HFFc6 (cell line): Measurements from ENCODE around the gene SH3GL1. TPM values are rescaled to one million over a fixed set of nuclear protein-coding genes. Genes with fewer than 3 reads are reported as not detected.
A peak's percentile ranks its signal among the peaks of the same experiment; 100 is the strongest.

Experiments
- DNase-seq: peaks from one replicate; pipeline ENCODE4 v3.0.0-alpha.2; 2018
- H3K27ac Mint-ChIP-seq: 2 replicates; pipeline ENCODE4 v1.8.0; 2020; ENCODE audit warnings: mild to moderate bottlenecking, mixed read lengths
- H3K27me3 Mint-ChIP-seq: 2 replicates; pipeline ENCODE4 v1.8.0; 2021; ENCODE audit warnings: mild to moderate bottlenecking, moderate library complexity, mixed read lengths; ENCODE audit not compliant: insufficient read depth
- H3K36me3 Mint-ChIP-seq: 2 replicates; pipeline ENCODE4 v1.8.0; 2021; ENCODE audit warnings: low read depth, mixed read lengths
- H3K4me1 Mint-ChIP-seq: 2 replicates; pipeline ENCODE4 v1.8.0; 2020; ENCODE audit warnings: low read depth, mixed read lengths
- H3K4me3 Mint-ChIP-seq: 2 replicates; pipeline ENCODE4 v1.8.0; 2020; ENCODE audit warnings: mild to moderate bottlenecking, moderate library complexity, mixed read lengths
- H3K9me3 Mint-ChIP-seq: 2 replicates; pipeline ENCODE4 v1.8.0; 2020; ENCODE audit warnings: mild to moderate bottlenecking, mixed read lengths
- total RNA-seq, 6 experiments: library from RNA; stranded (reverse); fragmentation: NEBNext Ultra II Directional; extraction: Animal tissue kit (Norgen Biotek cat#: 25700); gene quantifications; 2 replicates in 1 of 6; 3 replicates in 5 of 6; pipeline ENCODE4 v1.2.3, GENCODE V29; 2021
- TF ChIP-seq, protein P1 (sequence below): fragments of 200-600 bp; sonication (generic); IDR thresholded peaks from 2 replicates; pipeline ENCODE4 v1.5.0; 2021; ENCODE audit warnings: antibody characterized with exemption, mild to moderate bottlenecking

Gene SH3GL1
- total RNA-seq, 6 experiments from 2014 or later = 102 to 126 (median 110) TPM

DNA sequence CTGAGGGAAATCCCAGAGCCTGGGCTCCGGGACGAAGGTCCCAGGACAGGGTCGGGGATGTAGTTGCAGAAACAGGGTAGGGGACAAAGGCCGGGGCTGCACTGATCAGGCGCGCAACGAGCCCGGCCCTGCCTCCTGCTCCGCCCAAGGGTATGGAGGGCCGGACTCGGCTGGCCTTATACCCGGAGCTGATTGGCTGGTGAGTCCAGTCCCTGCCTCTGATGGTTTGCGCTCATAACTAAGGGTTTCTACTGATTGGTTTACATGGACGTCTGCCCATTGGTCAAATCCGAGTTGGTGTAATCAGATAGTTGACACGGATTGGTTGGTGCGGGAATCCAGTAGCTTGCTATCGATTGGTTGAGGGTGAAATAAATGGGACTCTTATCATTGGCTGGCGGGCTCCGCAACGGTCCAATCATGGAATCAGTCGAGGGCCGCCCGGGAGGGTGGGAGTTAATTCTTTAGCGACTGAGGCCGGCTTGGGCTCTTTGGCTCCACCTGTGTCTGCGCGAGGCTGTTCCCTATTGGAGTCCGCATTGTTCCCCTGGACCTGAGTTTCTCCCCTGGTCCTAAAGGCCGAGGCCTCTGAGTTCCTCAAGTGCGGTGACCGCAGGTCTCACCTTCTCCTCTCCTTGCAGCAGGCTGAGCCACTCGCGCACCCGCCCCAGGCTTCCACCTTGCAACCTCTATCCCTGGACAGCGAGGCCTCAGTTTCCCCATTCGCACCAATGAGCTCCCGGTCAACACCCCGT is 57.6 kb downstream of the SH3GL1 start:
- H3K36me3 Mint-ChIP-seq = no peaks in the 10 kb centered on the region
- H3K4me1 Mint-ChIP-seq = peaks cover 16% of the 10 kb centered on the region
- H3K9me3 Mint-ChIP-seq = no peaks in the 10 kb centered on the region
- peak overlapping the region; percentile 93 for H3K4me3 Mint-ChIP-seq
- H3K27me3 Mint-ChIP-seq = peaks cover 2% of the 10 kb centered on the region
- DNase-seq = peak; percentile 100
- peak overlapping the region; percentile 82 for H3K27ac Mint-ChIP-seq
- TF ChIP-seq, protein P1, sequence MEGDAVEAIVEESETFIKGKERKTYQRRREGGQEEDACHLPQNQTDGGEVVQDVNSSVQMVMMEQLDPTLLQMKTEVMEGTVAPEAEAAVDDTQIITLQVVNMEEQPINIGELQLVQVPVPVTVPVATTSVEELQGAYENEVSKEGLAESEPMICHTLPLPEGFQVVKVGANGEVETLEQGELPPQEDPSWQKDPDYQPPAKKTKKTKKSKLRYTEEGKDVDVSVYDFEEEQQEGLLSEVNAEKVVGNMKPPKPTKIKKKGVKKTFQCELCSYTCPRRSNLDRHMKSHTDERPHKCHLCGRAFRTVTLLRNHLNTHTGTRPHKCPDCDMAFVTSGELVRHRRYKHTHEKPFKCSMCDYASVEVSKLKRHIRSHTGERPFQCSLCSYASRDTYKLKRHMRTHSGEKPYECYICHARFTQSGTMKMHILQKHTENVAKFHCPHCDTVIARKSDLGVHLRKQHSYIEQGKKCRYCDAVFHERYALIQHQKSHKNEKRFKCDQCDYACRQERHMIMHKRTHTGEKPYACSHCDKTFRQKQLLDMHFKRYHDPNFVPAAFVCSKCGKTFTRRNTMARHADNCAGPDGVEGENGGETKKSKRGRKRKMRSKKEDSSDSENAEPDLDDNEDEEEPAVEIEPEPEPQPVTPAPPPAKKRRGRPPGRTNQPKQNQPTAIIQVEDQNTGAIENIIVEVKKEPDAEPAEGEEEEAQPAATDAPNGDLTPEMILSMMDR = peak; percentile 54

DNA sequence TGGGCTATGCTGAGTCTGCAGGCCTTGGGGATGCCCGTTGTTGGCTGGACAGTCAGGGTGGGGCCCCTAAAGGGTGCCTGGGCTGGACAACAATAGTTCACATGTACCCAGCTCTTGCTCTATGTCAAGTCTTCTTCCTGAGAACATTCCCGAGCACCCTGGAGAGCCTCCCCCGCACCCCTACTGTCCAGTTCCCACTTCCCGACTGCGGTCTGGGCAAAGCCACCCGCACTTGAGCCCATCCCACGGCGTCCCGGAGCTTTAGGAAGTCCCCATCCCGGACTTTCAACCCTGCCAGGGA is 58.1 kb downstream of the SH3GL1 start:
- Mint-ChIP-seq H3K27me3 (peaks cover 2% of the 10 kb centered on the region), H3K27ac (peak overlapping the region; percentile 59), H3K4me1 (peaks cover 18% of the 10 kb centered on the region), H3K4me3 (peak overlapping the region; percentile 93), H3K9me3 (no peaks in the 10 kb centered on the region), H3K36me3 (no peaks in the 10 kb centered on the region)
- no peak for DNase-seq
- TF ChIP-seq, protein P1 = no peak

DNA sequence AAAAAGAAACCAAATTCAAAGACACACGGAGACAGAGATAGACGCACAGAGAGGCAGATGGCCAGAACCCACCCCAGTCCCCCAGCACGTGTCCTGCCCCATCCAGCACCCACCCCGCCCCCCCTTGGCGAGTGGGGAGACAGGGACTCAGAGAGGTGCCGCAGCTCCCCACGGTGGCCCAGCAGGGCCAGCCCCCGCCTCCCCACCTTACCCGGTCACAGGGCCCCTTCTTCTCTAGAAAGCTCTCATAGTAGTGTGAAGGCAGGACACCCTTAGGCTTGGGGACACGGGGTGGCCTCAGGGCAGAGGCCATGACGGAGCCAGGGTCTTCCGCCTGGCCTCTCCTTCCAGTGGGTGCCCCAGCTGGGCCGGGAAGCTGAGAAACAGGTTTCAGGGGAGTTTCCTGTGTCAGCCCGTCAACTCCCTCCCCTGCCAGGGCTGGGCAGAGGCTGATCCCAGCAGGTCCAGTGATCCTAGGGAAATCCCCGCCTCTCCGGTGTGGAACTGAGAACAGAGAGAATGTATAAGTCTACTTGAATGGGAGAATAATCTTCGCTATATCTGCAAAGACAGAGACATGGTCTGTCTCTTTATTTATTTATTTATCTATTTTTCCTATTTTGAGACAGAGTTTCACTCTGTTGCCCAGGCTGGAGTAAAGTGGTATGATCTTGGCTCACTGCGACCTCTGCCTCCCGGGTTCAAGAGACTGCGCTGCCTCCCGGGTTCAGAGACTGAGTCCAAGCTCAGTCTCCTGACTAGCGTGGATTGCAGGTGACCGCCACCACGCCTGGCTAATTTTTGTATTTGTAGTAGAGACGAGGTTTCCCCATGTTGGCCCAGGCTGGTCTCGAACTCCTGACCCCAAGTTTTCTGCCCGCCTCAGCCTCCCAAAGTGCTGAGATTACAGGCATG is 61.6 kb downstream of the SH3GL1 start, which contains the start of gene STAP2:
Gene STAP2, minus strand, starts transcription at position 387 of the 915 bp plus-strand sequence. Its CDS starts 74 bp downstream, at position 313.
- Mint-ChIP-seq H3K36me3 (no peaks in the 10 kb centered on the region), H3K9me3 (peaks cover 4% of the 10 kb centered on the region; the same call in 1 of the 2 replicates), H3K4me1 (peaks cover 18% of the 10 kb centered on the region), H3K4me3 (peak within 1 kb of the TSS; percentile 85), H3K27ac (peak within 1 kb of the TSS; percentile 67), H3K27me3 (peaks cover 4% of the 10 kb centered on the region)
- no peak for DNase-seq
- TF ChIP-seq, protein P1 = no peak

DNA sequence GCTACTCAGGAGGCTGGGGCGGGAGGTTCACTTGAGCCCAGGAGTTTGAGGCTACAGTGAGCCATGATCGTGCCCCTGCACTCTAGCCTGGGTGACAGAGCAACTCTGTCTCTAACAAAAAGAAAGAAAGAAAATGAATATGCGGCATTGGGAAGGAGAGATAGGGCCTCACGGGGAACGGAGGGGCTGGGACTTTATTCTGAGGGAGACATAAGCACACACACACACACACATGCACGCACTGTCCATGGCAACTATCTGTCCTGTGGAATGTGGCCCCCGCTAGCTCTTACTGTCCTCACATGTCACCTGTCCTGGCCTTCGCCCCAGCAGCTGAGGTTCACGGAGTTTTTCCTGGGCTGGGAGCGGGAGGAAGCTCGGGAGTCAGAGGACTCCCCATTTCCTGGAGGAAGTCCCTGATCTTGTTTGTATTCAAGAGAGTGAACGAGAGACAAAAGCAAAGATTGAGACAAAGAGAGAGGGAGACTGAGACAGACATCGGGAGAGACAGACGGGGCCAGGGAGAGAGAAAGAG is 62.4 kb downstream of the SH3GL1 start:
- H3K27ac Mint-ChIP-seq = peak overlapping the region; percentile 67
- peaks cover 18% of the 10 kb centered on the region for H3K4me1 Mint-ChIP-seq
- no peak for DNase-seq
- TF ChIP-seq, protein P1 = no peak
- H3K4me3 Mint-ChIP-seq = peak overlapping the region; percentile 85
- peaks cover 4% of the 10 kb centered on the region for H3K27me3 Mint-ChIP-seq
- no peaks in the 10 kb centered on the region for H3K36me3 Mint-ChIP-seq
- H3K9me3 Mint-ChIP-seq = peaks cover 4% of the 10 kb centered on the region; the same call in 1 of the 2 replicates

DNA sequence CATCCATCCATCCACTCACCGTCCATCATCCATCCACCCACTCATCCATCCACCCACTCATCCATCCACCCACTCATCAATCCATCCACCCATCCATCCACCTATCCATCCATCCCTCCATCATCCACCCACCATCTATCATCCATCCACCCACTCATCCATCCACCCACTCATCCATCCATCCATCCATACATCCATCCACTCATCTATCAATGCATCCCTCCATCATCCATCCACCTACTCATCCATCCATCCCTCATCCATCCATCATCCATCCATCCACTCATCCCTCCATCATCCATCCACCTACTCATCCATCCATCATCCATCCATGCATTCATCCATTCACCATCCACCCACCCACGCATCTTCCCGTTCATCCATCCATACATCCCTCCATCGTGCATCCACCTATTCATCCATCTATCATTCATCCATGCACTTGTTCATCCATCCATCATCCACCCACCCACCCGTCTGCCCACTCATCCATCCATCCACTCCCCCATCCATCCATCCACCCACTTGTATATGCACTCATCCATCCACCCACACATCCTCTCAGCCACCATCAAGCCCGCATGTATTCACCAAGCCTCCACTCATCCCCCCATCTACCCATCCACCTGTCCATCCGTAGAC is 65.3 kb downstream of the SH3GL1 start:
- DNase-seq = no peak
- Mint-ChIP-seq H3K4me3 (no peak overlapping the region), H3K9me3 (peaks cover 4% of the 10 kb centered on the region; the same call in 1 of the 2 replicates), H3K4me1 (peaks cover 10% of the 10 kb centered on the region), H3K27ac (no peak overlapping the region; the same call in 1 of the 2 replicates), H3K27me3 (peaks cover 4% of the 10 kb centered on the region), H3K36me3 (no peaks in the 10 kb centered on the region)
- TF ChIP-seq, protein P1 = no peak
